Lower lobe of right lung (tissue), 2 donors: ENCODE results near the gene ATP2B3. TPM values are rescaled to one million over a fixed set of nuclear protein-coding genes. Genes with fewer than 3 reads are reported as not detected.

Experiments
- ATAC-seq, 2 donors: fragments of 200-7000 bp; cut with Tn5 transposase; one replicate each; pipeline ENCODE4 v1.9.1; 2020 to 2022; ENCODE audit warnings: mild to moderate bottlenecking in 2 of 2, moderate library complexity in 2 of 2
- DNase-seq: peaks from one replicate; pipeline ENCODE4 v3.0.0-alpha.2; 2020
- H3K27ac ChIP-seq: fragments of 200-600 bp; one replicate; pipeline ENCODE4 v1.8.0; 2022
- H3K27me3 ChIP-seq: fragments of 200-600 bp; one replicate; pipeline ENCODE4 v1.8.0; 2022; ENCODE audit warnings: low read depth
- H3K36me3 ChIP-seq: fragments of 200-600 bp; one replicate; pipeline ENCODE4 v1.8.0; 2022; ENCODE audit warnings: mild to moderate bottlenecking
- H3K4me1 ChIP-seq: fragments of 200-600 bp; one replicate; pipeline ENCODE4 v1.8.0; 2022
- H3K4me3 ChIP-seq: fragments of 200-600 bp; one replicate; pipeline ENCODE4 v1.8.0; 2022; ENCODE audit warnings: mild to moderate bottlenecking
- H3K9me3 ChIP-seq: fragments of 200-600 bp; one replicate; pipeline ENCODE4 v1.8.0; 2022
- CTCF ChIP-seq: fragments of 200-600 bp; IDR thresholded peaks from one replicate; pipeline ENCODE4 v1.8.0; 2022; ENCODE audit warnings: antibody characterized with exemption, mild to moderate bottlenecking
- intact Hi-C: fragments of 100-400 bp; cut with DNase I; formaldehyde crosslinking; loops from one replicate; pipeline ENCODE4 v1.11.0; 2022
- total RNA-seq: library from RNA; stranded (reverse); fragmentation: NEBNext Ultra II Directional; extraction: Animal tissue kit (Norgen Biotek cat#: 25700); gene quantifications from one replicate; pipeline ENCODE4 v1.2.1, GENCODE V29; 2021
- donor health status: DM: no; HTN: yes; CAD: no; lungs with severe emphysema.

Gene ATP2B3
- total RNA-seq, 1 donor from 2014 or later = not detected

GRCh38 chrX:153498453-153498852 lies 19.0 kb upstream of the ATP2B3 start:
- TF ChIP-seq CTCF = no peak
- ATAC-seq (no peak), DNase-seq (no peak)
- H3K4me1 ChIP-seq = no peaks in the 10 kb centered on the region
- peak overlapping the region; percentile 2 for H3K4me3 ChIP-seq
- no peaks in the 10 kb centered on the region for H3K36me3 ChIP-seq
- intact Hi-C loops = no loop called here
- no peaks in the 10 kb centered on the region for H3K9me3 ChIP-seq
- no peaks in the 10 kb centered on the region for H3K27me3 ChIP-seq
- no peak overlapping the region for H3K27ac ChIP-seq

- no peak for TF ChIP-seq CTCF
- Histone ChIP-seq H3K27me3 (no peaks in the 10 kb centered on the region), H3K9me3 (no peaks in the 10 kb centered on the region), H3K27ac (no peak overlapping the region), H3K4me3 (no peak overlapping the region), H3K4me1 (no peaks in the 10 kb centered on the region), H3K36me3 (no peaks in the 10 kb centered on the region)
- ATAC-seq = no peak
- intact Hi-C loops = no loop called here
- DNase-seq = no peak
These were observed 18.1 kb upstream of the ATP2B3 start for GRCh38 chrX:153499341-153499740.

- intact Hi-C loops = no loop called here
- ATAC-seq = no peak
- Histone ChIP-seq H3K4me3 (no peak overlapping the region), H3K36me3 (no peaks in the 10 kb centered on the region), H3K4me1 (no peaks in the 10 kb centered on the region), H3K9me3 (no peaks in the 10 kb centered on the region), H3K27ac (no peak overlapping the region), H3K27me3 (no peaks in the 10 kb centered on the region)
- no peak for TF ChIP-seq CTCF
- DNase-seq = no peak
These were observed 17.6 kb upstream of the ATP2B3 start for GRCh38 chrX:153499876-153500275.

- H3K27ac ChIP-seq = no peak overlapping the region
- no peaks in the 10 kb centered on the region for H3K4me1 ChIP-seq
- intact Hi-C loops = no loop called here
- H3K36me3 ChIP-seq = no peaks in the 10 kb centered on the region
- no peaks in the 10 kb centered on the region for H3K9me3 ChIP-seq
- no peak overlapping the region for H3K4me3 ChIP-seq
- no peak for TF ChIP-seq CTCF
- ATAC-seq = no peak
- no peak for DNase-seq
- H3K27me3 ChIP-seq = no peaks in the 10 kb centered on the region
These were observed 16.7 kb upstream of the ATP2B3 start for GRCh38 chrX:153500676-153501280.

GRCh38 chrX:153501530-153501929 lies 15.9 kb upstream of the ATP2B3 start:
- ATAC-seq (no peak), DNase-seq (no peak)
- no peaks in the 10 kb centered on the region for H3K36me3 ChIP-seq
- intact Hi-C loops = no loop called here
- H3K4me3 ChIP-seq = no peak overlapping the region
- no peak overlapping the region for H3K27ac ChIP-seq
- no peaks in the 10 kb centered on the region for H3K9me3 ChIP-seq
- H3K27me3 ChIP-seq = no peaks in the 10 kb centered on the region
- H3K4me1 ChIP-seq = no peaks in the 10 kb centered on the region
- TF ChIP-seq CTCF = no peak
